Fibroblast of lung (primary cell): ENCODE measurements around the gene CIZ1.

ENCODE experiments used
- CTCF ChIP-seq, 2 donors: IDR thresholded peaks in 1 of 2; conservative IDR thresholded peaks in 1 of 2; 1 replicate in 1 of 2; 2 replicates in 1 of 2; pipeline ENCODE4 v1.5.1; 2011 to 2012; ENCODE audit warnings: low read length in 2 of 2, control low read depth in 1 of 2, inconsistent platforms in 1 of 2, low read depth in 1 of 2, mild to moderate bottlenecking in 1 of 2
- EZH2 ChIP-seq: IDR thresholded peaks from 2 replicates; pipeline ENCODE4 v1.5.1; 2012; ENCODE audit warnings: low read length, control low read depth, mild to moderate bottlenecking; ENCODE audit errors: missing control alignments

DNA sequence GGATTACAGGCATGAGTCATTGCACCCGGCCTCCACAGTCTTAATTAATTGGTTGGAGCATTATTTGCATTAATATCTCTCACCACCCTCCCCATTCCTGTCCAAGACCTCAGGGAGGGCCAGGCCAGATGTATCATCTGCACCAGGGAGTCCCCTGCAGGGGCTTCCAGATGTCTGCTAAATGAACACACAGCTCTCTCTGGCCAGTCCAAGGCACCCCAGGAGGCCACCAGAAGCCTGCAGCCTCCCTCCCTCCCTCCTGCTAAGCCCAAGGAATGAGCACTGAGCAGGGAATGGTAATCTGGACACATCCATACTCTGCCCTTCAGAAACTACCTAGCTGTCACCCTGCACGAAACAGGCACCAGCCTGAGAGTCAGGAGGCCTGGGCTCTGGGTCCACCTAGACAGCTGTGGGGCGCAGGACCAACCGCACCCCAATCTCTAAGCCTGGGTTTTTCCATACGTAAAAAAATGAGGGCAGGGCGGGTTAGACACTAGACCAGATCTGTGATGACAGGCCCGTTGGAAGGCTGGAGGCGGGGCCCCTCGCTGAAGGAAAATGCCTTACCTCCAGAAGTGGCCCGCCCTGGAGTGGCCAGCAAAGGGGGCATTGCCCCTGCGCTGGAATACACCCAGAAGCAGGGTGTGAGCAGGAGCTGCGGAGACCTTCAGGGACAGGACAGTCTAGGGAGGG is 8.3 kb downstream of the CIZ1 start:
- TF ChIP-seq CTCF (conservative IDR thresholded peaks at IDR 0.05 in 1 of 2, IDR thresholded peaks at IDR 0.05 in 1 of 2; ENCODE audit: low read depth in 1 of 2, low read length in 2 of 2) (no peak), EZH2 (no peak)
